Kidney epithelial cell (primary cell): ENCODE data around the gene TM4SF5. TPM values are rescaled to one million over a fixed set of nuclear protein-coding genes. Genes with fewer than 3 reads are reported as not detected.

Experiments
- DNase-seq: peaks from one replicate; pipeline ENCODE4 v3.0.0-alpha.2; 2010; ENCODE audit warnings: low read depth
- H3K27me3 ChIP-seq: 2 replicates; pipeline ENCODE4 v1.6.0; 2011; ENCODE audit warnings: low read length; ENCODE audit not compliant: control insufficient read depth, insufficient read depth
- H3K36me3 ChIP-seq: 2 replicates; pipeline ENCODE4 v1.5.1; 2011; ENCODE audit warnings: low read length; ENCODE audit not compliant: control insufficient read depth, insufficient read depth
- H3K4me3 ChIP-seq: 2 replicates; pipeline ENCODE4 v1.5.1; 2011; ENCODE audit warnings: low read depth, mild to moderate bottlenecking, control low read depth, low read length
- total RNA-seq: library from RNA; depleted of rRNA; stranded (reverse); fragments of >200 nt; gene quantifications from 2 replicates; pipeline ENCODE4 v1.2.3, GENCODE V29; 2015
- TF ChIP-seq, protein P1 (sequence below): IDR thresholded peaks from 2 replicates; pipeline ENCODE4 v1.5.1; 2011; ENCODE audit warnings: mild to moderate bottlenecking, moderate library complexity, low read length, control low read depth, inconsistent platforms; ENCODE audit not compliant: insufficient read depth, poor library complexity, severe bottlenecking

TM4SF5 gene
- total RNA-seq, 1 donor from 2014 or later = not detected

DNA sequence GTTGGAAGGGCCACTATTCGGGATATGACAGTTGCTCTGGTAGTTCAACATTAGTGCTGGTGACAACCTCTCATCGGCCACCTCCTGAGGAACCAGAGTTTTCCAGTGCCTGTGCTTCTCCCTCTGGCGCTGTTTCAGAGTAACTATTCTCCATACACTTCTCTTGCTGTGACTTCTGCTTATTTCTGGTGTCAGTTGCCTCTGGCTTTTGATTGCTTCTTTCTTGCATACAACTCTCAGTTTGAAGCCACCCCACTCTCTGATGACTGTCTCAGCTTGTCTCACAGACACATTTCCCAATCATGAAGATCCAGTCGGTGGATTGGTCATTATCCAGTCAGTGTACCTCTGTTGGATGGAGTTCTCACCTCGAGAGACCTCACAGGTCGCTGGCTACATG is 3.4 kb upstream of the TM4SF5 start:
- TF ChIP-seq, protein P1, sequence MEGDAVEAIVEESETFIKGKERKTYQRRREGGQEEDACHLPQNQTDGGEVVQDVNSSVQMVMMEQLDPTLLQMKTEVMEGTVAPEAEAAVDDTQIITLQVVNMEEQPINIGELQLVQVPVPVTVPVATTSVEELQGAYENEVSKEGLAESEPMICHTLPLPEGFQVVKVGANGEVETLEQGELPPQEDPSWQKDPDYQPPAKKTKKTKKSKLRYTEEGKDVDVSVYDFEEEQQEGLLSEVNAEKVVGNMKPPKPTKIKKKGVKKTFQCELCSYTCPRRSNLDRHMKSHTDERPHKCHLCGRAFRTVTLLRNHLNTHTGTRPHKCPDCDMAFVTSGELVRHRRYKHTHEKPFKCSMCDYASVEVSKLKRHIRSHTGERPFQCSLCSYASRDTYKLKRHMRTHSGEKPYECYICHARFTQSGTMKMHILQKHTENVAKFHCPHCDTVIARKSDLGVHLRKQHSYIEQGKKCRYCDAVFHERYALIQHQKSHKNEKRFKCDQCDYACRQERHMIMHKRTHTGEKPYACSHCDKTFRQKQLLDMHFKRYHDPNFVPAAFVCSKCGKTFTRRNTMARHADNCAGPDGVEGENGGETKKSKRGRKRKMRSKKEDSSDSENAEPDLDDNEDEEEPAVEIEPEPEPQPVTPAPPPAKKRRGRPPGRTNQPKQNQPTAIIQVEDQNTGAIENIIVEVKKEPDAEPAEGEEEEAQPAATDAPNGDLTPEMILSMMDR = no peak
- no peaks in the 10 kb centered on the region for H3K36me3 ChIP-seq
- no peak overlapping the region for H3K4me3 ChIP-seq
- no peak for DNase-seq
- H3K27me3 ChIP-seq = peaks cover 6% of the 10 kb centered on the region

DNA sequence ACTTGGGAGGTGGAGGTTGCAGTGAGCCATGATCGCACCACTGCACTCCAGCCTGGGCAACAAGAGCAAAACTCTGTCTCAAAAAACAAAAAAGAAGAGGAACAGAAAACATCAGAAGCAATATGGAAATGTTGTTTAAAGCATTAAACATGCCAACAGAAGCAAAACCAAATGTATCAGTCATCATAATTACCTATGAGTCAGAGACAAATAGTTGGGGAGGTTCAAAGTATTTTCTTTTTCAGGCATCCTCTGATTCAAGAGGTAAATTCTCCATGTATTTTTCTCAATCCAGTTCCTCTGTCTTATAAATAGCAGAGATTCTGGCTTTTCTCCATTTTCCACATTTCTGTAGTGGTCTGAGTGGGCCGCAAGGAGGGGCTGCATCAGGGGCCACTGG is 2.1 kb upstream of the TM4SF5 start:
- Histone ChIP-seq H3K4me3 (no peak overlapping the region), H3K27me3 (peaks cover 6% of the 10 kb centered on the region), H3K36me3 (no peaks in the 10 kb centered on the region)
- TF ChIP-seq, protein P1 = no peak
- DNase-seq = no peak

DNA sequence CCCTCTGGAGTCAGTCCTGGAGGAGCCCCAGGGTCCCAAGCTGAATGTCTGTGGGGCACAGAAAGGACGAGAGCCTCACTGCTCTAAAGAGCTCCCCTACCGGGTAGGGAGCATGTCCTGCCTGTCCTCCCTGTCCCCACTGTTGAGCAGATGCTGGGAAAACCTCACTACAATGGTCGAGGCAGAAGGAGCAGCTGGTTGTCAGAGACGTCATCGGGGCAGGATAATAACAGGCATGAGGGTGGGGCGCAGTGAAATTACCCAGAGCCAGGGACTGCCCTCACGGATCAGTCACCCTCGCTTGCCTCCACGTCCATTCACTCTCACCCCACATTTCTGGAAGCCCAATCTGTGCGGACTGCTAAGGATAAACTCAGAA is 538 bp downstream of the TM4SF5 start:
- Histone ChIP-seq H3K36me3 (no peaks in the 10 kb centered on the region), H3K27me3 (peaks cover 6% of the 10 kb centered on the region), H3K4me3 (no peak overlapping the region)
- TF ChIP-seq, protein P1 = no peak
- no peak for DNase-seq

DNA sequence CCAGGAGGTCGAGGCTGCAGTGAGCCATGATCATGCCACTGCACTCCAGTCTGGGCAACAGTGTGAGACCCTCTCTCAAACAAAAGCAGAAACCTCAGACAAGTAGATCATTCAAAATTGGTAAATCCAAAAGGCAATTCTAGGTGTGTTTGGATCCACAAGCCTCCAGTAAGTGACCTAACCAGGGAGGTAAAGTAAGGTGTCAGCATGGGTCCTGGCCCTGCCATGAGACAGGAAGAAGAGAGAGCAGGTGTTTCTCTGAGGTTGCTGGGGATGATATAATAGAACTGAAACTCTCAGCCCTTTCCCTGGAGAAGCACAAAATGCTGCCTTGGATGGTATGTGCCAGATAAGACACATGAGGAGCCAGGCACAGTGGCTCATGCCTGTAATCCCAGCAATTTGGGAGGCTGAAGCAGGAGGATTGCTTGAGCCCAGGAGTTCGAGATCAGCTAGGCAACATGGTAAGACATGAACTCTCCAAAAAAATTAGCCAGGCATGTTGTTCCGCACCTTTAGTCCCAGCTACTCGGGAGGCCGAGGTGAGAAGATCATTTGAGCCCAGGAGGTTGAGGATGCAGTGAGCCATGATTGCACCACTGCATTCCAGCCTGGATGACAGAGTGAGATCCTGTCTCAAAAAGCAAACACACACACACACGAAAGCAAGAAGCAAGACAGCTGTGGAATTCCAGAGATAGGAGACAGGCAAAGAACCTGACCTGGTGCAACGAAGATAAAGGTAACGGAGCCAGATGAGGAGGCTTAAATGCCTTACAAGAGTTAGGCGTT is 6.5 kb downstream of the TM4SF5 start:
- DNase-seq = no peak
- no peak overlapping the region for H3K4me3 ChIP-seq
- TF ChIP-seq, protein P1 = no peak
- peaks cover 24% of the 10 kb centered on the region for H3K27me3 ChIP-seq
- no peaks in the 10 kb centered on the region for H3K36me3 ChIP-seq

DNA sequence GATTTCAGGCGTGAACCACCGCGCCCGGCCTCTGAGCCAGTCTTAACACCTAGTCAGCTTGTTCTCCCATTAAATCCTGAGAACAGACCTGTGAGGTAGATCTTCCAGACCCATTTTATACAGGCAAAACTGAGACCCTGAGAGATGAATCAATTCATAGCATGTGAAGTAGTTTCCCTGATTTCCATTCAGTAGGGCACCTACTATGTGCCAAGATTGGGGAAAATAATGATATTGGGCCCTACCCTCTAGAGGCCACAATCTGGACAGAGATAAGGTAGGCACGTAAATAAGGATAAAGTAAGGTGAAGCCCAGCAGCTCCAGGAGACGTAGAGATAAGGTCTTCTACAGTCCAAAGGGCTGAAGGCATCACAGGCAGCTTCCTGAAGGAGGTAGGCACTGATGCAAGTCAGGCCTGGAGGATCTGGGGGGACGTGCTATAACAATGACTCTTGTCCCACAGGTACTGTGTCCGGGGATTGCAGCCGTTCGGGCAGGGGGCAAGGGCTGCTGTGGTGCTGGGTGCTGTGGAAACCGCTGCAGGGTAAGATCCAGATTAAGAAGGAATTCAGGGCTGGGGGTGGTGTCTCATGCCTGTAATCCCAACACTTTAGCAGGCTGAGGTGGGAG is 8.8 kb downstream of the TM4SF5 start:
- H3K36me3 ChIP-seq = no peaks in the 10 kb centered on the region
- DNase-seq = no peak
- no peak overlapping the region for H3K4me3 ChIP-seq
- TF ChIP-seq, protein P1 = no peak
- peaks cover 42% of the 10 kb centered on the region for H3K27me3 ChIP-seq
